ENCODE data around the gene PLXNA4. TPM values are rescaled to one million over a fixed set of nuclear protein-coding genes. Genes with fewer than 3 reads are reported as not detected.

Gene PLXNA4
- total RNA-seq, 1 experiment from 2014 or later, result not detected

GRCh38 chr7:132429181-132429580, 147.1 kb downstream of the PLXNA4 start:
- no peak overlapping the region for H3K4me2 ChIP-seq (ENCODE audit: low read length)
- CTCF ChIA-PET, result no interaction called here
- no peaks in the 10 kb centered on the region for H3K36me3 ChIP-seq (ENCODE audit: control insufficient read depth in 1 of 2, insufficient read depth in 2 of 2, low read length in 2 of 2)
- ATAC-seq, result no peak
- no peak overlapping the region for H3K4me3 ChIP-seq (replicated peaks in 1 of 2; ENCODE audit: low read depth in 1 of 2, low read length in 2 of 2)
- peaks cover 44% of the 10 kb centered on the region for H3K27me3 ChIP-seq (ENCODE audit: insufficient read depth, low read length)
- H4K20me1 ChIP-seq (ENCODE audit: insufficient read depth), result no peaks in the 10 kb centered on the region
- H3K27ac ChIP-seq (ENCODE audit: low read depth, low read length), result no peak overlapping the region
- no peak for DNase-seq (ENCODE audit: low read depth, low spot score)
- POLR2A ChIA-PET, result no interaction called here
- RAD21 ChIA-PET (ENCODE audit: low non-redundant PET in 1 of 2, low total read pairs in 2 of 2, uncharacterized antibody in 2 of 2, unreplicated experiment in 2 of 2), result no interaction called here
- peaks cover 0 to 5% of the 10 kb centered on the region in 2 experiments; a peak in 1 of 4 replicates for H3K4me1 ChIP-seq (ENCODE audit: control insufficient read depth in 1 of 2, insufficient read depth in 2 of 2, low read length in 2 of 2)
- H2AFZ ChIP-seq (ENCODE audit: low read depth, low read length, poor library complexity, severe bottlenecking), result no peak overlapping the region
- H3K9me3 ChIP-seq (ENCODE audit: control insufficient read depth in 1 of 2, insufficient read depth in 1 of 2, low read depth in 1 of 2, low read length in 2 of 2), result no peaks in the 10 kb centered on the region
- H3K79me2 ChIP-seq (ENCODE audit: insufficient read depth, low read length), result no peaks in the 10 kb centered on the region
- TF ChIP-seq CBX3 (IDR thresholded peaks at IDR 0.05; ENCODE audit: low read depth) (no peak), YY1 (IDR thresholded peaks at IDR 0.05; ENCODE audit: extremely low read depth, insufficient replicate concordance, low read depth, low read length) (no peak), JUND (IDR thresholded peaks at IDR 0.05) (no peak), SRF (IDR thresholded peaks at IDR 0.05; ENCODE audit: low read depth) (no peak), POLR2A (IDR thresholded peaks at IDR 0.05; ENCODE audit: borderline replicate concordance, extremely low read depth, insufficient read depth, insufficient read length) (no peak), EZH2 (IDR thresholded peaks at IDR 0.05) (no peak), EZH2phosphoT487 (IDR thresholded peaks at IDR 0.05; ENCODE audit: borderline replicate concordance) (no peak), RAD21 (IDR thresholded peaks at IDR 0.05; ENCODE audit: low read depth) (no peak), REST (IDR thresholded peaks at IDR 0.05; ENCODE audit: low read depth) (no peak), ZBTB33 (IDR thresholded peaks at IDR 0.05; ENCODE audit: extremely low read depth, insufficient replicate concordance, low read length) (no peak), SIN3A (IDR thresholded peaks at IDR 0.05; ENCODE audit: low read depth) (no peak), FOSL1 (IDR thresholded peaks at IDR 0.05; ENCODE audit: low read depth) (no peak), ELF1 (IDR thresholded peaks at IDR 0.05; ENCODE audit: borderline replicate concordance, low read depth) (no peak), ZNF274 (IDR thresholded peaks at IDR 0.05; ENCODE audit: low read depth, low read length) (no peak)
- no peak overlapping the region for H3K9ac ChIP-seq (ENCODE audit: low read length)
- no peaks in the 10 kb centered on the region for H3K9me2 ChIP-seq (ENCODE audit: insufficient read depth)
- intact Hi-C loops (cut with micrococcal nuclease), result no loop called here
- BruUV-seq (replicated peaks), result no TSS peak
